Testis (tissue), 2 donors: ENCODE measurements around the gene LIPN.

ENCODE experiments used
- POLR2A ChIP-seq: fragments of 450-650 bp; IDR thresholded peaks from one replicate; pipeline ENCODE4 v1.6.1; 2017; ENCODE audit warnings: antibody characterized with exemption, mild to moderate bottlenecking, moderate library complexity
- TF ChIP-seq, protein P1 (sequence below), 3 experiments: fragments of 450-650 bp in 2 of 3; fragments of 200-600 bp in 1 of 3; sonication (generic) in 1 of 3; IDR thresholded peaks; one replicate each; pipeline ENCODE4 v1.5.1; 2016 to 2019; ENCODE audit warnings: antibody characterized with exemption in 3 of 3, mild to moderate bottlenecking in 2 of 3, moderate library complexity in 1 of 3

DNA sequence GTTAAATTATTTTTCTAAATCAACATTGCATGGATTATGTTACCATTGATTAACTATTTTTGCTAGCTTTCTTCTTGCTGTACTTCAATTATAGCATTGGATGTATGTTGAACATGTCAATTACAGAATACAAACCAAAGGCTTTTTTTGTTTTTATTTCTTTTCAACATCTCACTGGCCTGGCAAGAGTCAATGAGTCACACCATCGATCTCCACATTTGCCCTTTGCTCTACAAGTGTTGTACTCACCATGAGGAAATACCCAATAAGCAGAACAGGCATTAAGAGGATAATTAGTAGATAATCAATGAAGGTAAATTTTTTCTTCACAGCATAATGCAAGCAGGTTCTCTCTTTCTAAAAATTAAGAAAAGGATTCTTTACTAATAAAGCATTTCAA is 68.5 kb downstream of the LIPN start:
- no peak for TF ChIP-seq POLR2A
- TF ChIP-seq, protein P1, sequence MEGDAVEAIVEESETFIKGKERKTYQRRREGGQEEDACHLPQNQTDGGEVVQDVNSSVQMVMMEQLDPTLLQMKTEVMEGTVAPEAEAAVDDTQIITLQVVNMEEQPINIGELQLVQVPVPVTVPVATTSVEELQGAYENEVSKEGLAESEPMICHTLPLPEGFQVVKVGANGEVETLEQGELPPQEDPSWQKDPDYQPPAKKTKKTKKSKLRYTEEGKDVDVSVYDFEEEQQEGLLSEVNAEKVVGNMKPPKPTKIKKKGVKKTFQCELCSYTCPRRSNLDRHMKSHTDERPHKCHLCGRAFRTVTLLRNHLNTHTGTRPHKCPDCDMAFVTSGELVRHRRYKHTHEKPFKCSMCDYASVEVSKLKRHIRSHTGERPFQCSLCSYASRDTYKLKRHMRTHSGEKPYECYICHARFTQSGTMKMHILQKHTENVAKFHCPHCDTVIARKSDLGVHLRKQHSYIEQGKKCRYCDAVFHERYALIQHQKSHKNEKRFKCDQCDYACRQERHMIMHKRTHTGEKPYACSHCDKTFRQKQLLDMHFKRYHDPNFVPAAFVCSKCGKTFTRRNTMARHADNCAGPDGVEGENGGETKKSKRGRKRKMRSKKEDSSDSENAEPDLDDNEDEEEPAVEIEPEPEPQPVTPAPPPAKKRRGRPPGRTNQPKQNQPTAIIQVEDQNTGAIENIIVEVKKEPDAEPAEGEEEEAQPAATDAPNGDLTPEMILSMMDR (IDR thresholded peaks at IDR 0.05) = no peak
